ENCODE results near the gene SPG11. TPM values are rescaled to one million over a fixed set of nuclear protein-coding genes. Genes with fewer than 3 reads are reported as not detected.

SPG11 gene
- total and polyA plus RNA-seq, 9 of the 15 experiments (the other 6 are each of a cell fraction or from before 2014, with no cell fraction given) = 23.3 to 71.2 (median 45.6) TPM

GRCh38 chr15:44711743-44712345, 48.4 kb upstream of the SPG11 start (continued):
- no peak for TF ChIP-seq E4F1 (CRISPR knock-in tag; IDR thresholded peaks at IDR 0.05; ENCODE audit: borderline replicate concordance)
- no peak for TF ChIP-seq POLR2B (IDR thresholded peaks at IDR 0.05; ENCODE audit: low read depth, partially characterized antibody)
- TF ChIP-seq TARDBP (IDR thresholded peaks at IDR 0.05) = no peak; the same call in 1 of the 2 replicates
- TF ChIP-seq TAF7 (tag; IDR thresholded peaks at IDR 0.05) = no peak
- TF ChIP-seq ZNF140 (CRISPR knock-in tag; IDR thresholded peaks at IDR 0.05) = no peak
- TF ChIP-seq CREM (IDR thresholded peaks at IDR 0.05; ENCODE audit: low read depth) = no peak
- TF ChIP-seq GTF3C2 (IDR thresholded peaks at IDR 0.05; ENCODE audit: borderline replicate concordance, extremely low read depth, insufficient read length) = no peak
- 0 out of 4 replicates have a peak, but pooled peaks of 1 of the 2 experiments have one; percentile 19 for TF ChIP-seq UBTF (IDR thresholded peaks at IDR 0.05; ENCODE audit: borderline replicate concordance in 1 of 2, low read depth in 2 of 2, low read length in 2 of 2)
- no peak for TF ChIP-seq HMBOX1 (IDR thresholded peaks at IDR 0.05)
- TF ChIP-seq NCOA6 (IDR thresholded peaks at IDR 0.05) = no peak
- TF ChIP-seq CBFA2T2 (conservative IDR thresholded peaks at IDR 0.05) = no peak
- no peak for TF ChIP-seq GMEB1 (CRISPR knock-in tag; IDR thresholded peaks at IDR 0.05)
- TF ChIP-seq PKNOX1 (IDR thresholded peaks at IDR 0.05) = no peak
- TF ChIP-seq OTX1 (CRISPR knock-in tag; IDR thresholded peaks at IDR 0.05) = no peak

All from K562 (cell line).